HG02642 (cell line): ENCODE results near the gene ETAA1.

Source experiments
- ATAC-seq: cut with Tn5 transposase; IDR thresholded peaks from one replicate; pipeline ENCODE4 v1.9.1; 2021; ENCODE audit warnings: mild to moderate bottlenecking; ENCODE audit not compliant: unreplicated experiment, poor library complexity

Gene ETAA1

GRCh38 chr2:67436221-67436620 lies 39.1 kb downstream of the ETAA1 start:
- no peak for ATAC-seq

- ATAC-seq: no peak
Measured at GRCh38 chr2:67437114-67437513, 40.0 kb downstream of the ETAA1 start.

GRCh38 chr2:67438337-67438736 lies 41.2 kb downstream of the ETAA1 start:
- ATAC-seq: no peak

- ATAC-seq: no peak
Measured at GRCh38 chr2:67445652-67446268, 48.6 kb downstream of the ETAA1 start.

- ATAC-seq: no peak
Measured at GRCh38 chr2:67446491-67446911, 49.4 kb downstream of the ETAA1 start.

- ATAC-seq: no peak
Measured at GRCh38 chr2:67448648-67449047, 51.5 kb downstream of the ETAA1 start.

- ATAC-seq: no peak
Measured at GRCh38 chr2:67451086-67451832, 54.1 kb downstream of the ETAA1 start.

- ATAC-seq: no peak
Measured at GRCh38 chr2:67453310-67453709, 56.2 kb downstream of the ETAA1 start.

- no peak for ATAC-seq
Measured at GRCh38 chr2:67455219-67456142, 58.3 kb downstream of the ETAA1 start.

GRCh38 chr2:67456428-67456827 lies 59.3 kb downstream of the ETAA1 start:
- no peak for ATAC-seq

- no peak for ATAC-seq
Measured at GRCh38 chr2:67457699-67458098, 60.6 kb downstream of the ETAA1 start.

GRCh38 chr2:67459761-67460160 lies 62.6 kb downstream of the ETAA1 start:
- no peak for ATAC-seq
